T-helper 2 cell (primary cell): ENCODE data around the gene BRD4.

Source experiments
- DNase-seq, 5 experiments: peaks; one replicate each; pipeline versions ENCODE4 v3.0.0 to v3.0.0-alpha.2; 2012 to 2022

Gene BRD4

DNA sequence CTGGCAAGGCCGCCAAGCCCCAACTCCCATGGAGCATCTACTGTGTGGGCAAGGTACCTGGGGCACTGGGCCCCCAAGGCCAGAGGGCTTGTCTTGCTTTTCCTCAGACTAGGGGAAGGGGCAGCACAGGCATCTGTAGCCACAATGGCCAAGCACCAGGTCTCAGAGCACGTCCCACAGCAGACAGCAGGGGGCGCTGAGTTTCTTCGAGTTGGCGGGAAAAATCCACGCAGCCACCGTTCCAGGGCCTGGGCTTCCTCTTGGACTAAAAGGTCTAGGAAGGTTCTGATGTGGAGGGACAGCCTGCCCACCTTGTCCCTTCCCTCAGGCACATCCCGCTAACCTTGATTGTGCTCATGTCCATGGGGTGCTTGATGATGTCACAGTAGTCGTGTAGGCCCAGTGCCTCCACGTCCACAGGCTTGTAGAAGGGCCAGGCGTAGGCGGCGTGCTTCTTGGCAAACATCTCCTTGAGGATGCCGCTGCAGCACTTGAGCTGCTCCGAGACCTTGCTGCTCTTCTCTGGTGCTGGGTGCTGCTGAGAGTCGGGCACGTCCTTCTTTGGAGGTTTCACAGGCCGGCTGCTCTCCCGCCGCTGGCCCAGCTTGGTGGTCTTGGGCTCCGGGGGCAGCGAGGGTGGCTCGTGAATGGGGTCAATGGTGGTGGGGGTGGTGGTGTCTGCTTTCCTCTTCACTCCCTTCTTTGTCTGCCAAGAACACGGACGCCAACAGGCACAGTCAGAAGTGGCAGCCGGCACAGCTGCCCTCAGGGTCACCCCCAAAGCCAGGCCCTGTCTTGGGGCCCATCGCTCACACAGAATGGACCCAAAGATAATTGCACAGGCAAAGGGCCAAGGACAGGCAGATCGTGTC, 68.0 kb downstream of the BRD4 start:
- DNase-seq = peak; percentile 42 to 65 (median 52)

DNA sequence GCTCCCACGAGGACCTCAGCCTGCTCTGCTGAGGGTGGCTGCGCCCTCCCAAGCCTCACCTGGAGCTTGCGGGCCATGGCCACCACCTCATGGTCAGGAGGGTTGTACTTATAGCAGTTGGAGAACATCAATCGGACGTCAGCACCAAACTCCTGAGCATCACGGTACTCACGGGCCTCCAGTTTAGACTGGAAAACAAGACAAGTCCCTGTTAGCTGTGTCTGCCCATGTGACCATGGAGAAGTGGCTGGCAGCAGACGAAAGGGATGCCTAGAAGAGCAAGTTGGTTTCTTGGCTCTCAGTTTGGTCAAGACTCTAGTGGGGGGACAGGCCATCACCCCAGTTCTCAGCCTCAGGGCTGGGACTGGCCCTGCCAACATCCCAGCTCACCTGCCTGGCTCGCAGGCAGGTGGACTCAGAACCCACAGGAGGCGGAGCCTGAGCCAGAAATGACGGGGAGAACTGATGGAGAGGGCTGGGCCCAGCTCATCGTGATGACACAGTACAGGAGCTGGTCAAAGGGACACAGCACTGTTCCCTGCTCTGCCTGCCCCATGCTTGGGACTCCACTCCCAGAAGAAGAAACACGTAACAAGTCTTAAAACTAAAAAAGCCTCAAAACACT, 68.9 kb downstream of the BRD4 start:
- DNase-seq = no peak

DNA sequence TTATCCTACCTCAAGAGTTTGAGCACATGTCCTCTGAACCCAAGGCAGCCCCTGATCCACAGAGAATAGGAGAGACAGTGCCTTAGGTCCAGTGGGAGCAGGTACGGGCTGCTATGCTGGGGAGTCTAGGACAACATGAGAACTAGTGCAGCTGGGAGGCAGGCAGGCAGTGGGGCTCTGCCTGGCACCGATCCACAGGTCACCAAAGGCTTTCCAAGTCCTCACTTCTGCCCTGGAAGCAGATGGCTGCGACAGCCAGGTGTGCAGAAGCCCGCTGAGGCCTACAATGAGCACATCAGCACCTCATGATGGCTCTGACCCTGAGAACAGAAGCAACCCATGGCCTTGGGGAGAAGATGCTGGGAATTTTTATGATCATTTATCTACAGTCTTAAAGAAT, 70.3 kb downstream of the BRD4 start:
- DNase-seq = no peak

DNA sequence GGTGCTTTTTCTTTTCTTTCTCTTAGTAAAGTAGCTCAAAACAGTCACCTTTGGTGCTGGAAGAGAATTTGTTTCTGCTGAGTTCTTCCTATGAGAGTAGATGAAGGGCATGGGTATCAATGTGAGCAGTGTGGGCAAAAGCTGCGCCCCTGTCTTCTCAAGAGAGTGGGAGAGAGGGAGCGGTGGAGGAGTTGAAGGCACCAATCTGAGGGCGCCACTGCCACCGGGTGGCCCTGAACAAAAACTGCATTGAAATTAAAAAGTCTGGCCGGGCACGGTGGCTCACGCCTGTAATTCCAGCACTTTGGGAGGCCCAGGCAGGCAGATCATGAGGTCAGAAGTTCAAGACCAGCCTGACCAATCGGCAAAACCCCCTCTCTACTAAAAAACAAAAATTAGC, 71.4 kb downstream of the BRD4 start:
- DNase-seq = no peak

DNA sequence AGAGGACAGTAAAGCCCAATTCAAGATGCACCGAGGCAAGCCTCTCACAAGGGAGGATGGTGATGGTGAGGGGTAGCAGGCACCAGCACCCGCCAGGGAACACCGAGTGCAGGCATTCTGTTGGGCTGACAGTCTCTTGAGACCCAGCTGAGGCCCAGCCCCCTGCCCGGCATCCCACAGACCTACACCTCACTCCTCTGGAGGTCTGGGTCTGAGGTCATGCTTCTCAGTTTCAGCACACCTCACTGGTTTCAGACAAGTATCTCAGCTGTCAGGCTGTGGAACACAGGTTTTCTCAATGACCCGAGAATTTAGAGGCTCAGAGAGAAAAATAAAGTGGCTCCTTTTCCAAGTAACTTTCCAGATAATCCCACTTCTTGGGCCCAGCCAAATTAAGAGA, 72.4 kb downstream of the BRD4 start:
- DNase-seq = no peak

DNA sequence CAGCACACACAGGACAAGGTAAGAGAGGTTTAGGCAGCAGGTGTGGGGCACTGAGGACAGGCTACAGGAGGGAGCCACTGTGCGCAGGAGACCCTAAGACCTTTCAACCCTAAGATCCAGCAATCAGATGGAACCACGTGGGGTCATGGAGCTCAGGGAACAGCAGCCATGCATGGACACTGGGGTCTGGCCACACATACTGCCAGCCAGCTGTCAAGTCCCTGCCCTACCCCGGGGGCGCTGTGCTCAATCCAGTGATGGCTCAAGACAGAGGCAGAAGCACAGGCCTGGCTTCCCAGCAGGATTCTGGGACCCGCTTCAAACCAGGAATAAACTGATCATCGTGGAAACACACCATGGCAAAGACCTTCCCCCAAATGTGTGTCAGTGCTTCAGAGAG, 74.6 kb downstream of the BRD4 start:
- DNase-seq = no peak

DNA sequence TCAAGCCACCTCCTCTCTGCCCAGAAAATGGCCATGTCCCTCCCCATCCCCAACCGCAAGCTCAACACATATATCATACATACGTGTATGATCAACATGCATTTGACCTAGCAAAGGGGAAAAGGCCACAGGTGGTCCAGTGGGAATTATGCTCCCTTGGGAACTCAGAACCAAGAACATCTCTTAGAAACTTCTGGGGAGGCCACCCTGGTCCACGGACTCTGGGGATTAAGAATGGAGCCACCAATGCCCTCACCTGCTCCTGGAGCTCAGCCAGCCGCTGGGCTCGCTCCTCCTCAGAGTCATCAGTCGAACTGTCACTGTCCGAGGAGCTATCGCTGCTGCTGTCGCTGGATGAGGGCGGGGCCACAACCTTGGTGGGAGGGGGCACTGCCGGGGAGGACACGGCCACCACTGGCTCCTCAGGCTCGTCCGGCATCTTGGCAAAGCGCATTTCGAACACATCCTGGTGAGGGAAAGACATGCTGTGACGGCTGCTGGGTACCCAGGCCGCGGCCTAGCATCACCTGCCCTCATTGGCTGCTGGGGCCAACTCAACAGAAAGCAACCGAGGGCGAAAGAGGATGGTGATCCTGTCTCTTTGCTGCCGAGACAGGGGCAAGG, 75.5 kb downstream of the BRD4 start:
- DNase-seq = no peak

DNA sequence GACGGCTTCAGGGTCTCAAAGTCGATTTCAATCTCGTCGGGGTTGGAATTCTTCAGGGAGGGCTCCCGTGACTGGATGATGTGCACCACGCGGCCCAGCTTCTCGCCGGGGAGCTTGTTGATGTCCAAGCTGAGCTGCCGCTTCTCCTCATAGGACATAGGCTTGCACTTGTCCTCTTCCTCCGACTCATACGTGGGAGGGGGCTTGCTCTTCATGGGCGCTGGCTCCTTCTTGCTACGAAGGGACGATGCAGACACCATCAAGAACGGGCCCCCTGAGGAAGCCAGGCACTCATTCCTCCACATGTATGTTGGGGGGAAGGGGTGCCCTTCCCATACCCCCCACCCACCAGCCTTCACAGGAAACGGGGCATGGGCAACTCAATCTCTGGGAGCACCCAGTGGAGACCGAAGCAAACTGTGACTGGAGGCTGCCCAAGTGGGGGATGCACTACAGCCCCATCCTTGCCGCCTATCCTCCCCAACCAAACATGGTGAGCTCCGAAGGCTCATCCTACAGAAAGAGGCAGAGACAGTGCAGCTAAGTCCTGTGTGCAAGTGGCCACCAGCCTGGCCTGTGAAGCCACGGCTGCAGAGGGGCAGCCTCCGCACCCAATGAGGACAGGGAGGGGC, 76.9 kb downstream of the BRD4 start:
- no peak for DNase-seq

DNA sequence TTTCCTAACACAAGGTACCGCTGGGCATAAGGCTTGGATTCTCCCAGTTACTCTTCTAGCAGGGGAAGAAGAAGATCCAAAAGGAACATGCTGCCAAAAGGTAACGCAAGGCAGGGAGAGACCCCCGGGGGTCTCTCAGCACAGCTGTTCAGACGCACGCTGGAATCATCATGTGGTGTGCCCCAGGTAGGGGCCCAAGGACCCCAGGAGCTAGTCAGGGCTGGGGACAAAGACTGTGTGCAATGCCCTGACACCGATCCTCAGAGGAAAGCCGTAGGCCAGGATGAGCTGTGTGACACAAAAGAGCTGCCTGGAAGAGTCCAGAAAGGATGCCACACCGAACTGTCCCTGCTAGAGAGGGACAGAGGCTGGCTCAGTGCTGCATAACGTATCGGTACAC, 77.8 kb downstream of the BRD4 start:
- DNase-seq = no peak

DNA sequence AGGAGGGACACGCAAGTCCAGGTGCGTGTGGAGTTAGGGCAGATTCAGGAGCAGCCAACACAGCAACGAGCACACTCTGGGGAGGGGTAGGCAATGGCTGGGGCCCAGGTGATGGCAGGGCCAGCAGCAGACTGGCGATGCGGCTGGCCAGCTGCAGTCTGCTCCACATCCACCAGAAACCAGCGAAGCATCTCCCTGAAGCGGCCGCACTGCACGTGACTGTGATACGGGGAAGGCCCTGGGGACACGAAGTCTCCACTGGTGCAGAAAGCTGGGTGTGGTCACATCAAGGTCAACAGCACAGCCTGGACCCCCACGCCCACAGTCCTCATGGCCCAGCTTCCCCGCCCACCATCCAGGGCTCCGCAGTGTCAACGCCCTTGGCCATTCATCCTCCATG, 78.8 kb downstream of the BRD4 start:
- DNase-seq = no peak

DNA sequence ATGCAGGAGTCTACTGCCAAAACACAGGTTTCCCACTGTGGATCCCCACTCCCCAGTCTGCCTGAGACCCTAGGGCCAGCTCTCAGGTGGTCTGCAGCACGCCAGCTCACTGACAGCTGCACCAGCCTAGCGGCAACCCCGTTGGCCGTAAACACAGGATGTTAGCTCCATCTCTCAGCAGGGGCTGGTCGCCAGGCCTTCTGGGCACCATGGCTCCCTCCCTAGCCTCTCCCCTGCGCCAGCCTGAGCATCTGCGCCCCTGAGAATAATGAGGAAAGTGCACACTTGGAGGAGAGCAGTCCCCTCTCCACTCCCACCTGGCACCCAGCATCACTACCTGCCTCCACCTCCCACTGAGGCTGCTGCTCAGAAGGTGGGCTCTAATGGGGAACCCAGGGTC, 79.3 kb downstream of the BRD4 start:
- DNase-seq = no peak

DNA sequence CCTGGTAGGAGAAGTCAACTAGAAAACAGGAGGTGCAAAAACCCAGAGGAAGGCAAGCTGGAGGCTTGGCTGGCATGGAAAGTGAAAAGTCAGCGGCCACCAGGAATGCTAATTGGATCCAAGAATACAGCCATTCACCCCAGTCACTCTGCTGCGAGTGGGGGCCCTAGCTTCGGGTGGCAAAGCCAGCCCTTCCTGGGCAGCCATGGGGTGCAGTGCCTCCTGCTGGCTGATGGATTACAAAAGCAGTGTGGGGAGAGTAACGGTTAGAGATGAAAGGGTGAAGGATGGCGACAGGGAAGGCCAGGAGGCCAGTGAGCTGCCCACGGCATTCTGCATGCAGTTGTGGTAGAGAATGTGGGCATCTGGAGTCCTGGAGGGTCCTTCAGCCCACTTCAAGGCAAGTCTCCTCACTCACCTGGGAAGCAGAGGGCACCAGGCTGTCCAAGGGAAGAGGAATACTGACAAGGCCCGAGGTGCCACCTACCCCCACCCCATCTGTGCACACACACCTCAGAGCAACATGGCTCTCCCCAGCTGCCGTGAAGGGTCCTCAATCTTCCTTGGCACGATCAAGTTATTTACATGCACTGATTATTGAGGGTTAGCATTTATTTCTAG, 79.8 kb downstream of the BRD4 start:
- DNase-seq = no peak

DNA sequence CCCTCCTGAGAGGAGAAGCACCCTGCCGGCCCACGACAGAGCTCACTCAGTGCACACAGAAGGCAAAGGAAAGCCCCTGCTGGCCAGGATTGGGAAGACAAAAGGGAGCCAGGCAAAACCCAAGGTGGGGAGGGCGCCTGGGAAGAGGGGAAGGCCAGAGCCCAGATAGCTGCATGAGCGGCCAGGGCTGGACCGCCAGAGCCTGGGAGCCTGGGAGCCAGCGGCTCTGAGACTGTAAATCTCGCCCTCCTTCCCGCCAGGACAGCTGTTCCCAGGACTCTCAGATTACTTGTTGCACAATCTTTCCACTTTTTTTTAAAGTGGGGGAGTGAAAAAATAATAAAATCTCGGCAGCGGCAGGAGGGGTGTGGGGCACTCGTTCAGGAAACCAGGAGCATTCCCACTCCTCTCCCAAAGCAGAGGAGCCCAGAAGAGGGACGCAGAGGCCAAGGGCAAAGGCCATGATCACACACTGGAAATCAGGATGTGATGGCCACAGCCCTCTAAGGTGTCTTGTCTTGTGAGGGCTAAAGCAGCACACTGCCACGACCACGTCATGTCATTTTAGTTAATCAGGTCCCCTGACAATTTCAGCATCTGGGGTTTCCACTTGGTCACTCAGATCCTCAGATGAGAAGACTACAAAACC, 80.5 kb downstream of the BRD4 start:
- DNase-seq = no peak

DNA sequence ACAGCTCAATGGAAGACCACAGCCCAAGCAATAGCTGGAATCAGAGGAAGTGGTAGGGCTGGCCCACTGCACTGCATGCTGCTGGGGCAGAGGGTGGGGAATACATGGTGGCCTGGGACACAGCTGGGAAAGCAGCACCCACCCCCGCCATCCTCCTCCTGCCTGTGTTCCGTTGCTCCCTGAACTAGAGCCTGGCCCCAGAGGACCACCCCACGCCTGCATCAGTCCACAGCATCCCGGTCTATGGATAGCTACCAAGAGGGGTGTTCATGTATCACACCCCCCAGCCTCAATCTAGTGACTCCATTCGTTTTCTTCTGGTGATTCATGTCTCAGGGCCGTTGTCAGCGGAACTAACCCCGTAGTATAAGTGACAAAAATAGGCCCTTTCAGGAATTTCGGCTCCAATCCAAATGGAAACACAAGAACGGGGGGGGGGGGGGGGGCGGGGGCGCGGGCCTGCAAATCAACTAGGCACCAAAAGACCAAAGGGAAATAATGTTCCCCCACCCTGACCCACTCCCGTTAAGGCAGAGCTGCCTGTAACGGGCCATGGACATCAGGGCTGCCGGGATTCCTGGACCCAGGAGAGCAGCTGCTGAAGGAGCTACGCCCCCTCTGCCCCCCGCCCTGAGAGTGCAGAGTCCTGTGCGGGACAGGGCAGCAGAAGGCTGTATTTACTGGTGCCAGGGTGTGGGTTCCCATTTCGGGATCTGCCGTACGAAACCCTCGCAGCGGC, 81.2 kb downstream of the BRD4 start:
- DNase-seq = no peak

DNA sequence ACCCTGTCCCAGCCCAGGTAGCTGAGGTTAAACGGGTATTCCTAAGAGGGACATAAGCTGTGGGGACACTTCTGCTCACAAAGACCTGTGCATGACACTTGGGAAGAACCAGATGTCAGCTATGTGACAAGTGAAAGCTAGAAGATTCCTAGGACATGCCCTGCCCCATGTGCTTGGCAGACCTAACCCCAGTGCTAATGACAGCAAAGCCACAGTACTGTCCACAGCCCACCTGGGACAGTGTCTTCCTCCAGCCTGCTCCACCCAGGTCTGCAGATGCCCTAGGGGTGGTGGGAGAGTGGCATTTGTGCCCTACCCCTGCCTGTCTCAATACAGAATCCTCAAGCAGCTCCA, 81.7 kb downstream of the BRD4 start:
- no peak for DNase-seq

DNA sequence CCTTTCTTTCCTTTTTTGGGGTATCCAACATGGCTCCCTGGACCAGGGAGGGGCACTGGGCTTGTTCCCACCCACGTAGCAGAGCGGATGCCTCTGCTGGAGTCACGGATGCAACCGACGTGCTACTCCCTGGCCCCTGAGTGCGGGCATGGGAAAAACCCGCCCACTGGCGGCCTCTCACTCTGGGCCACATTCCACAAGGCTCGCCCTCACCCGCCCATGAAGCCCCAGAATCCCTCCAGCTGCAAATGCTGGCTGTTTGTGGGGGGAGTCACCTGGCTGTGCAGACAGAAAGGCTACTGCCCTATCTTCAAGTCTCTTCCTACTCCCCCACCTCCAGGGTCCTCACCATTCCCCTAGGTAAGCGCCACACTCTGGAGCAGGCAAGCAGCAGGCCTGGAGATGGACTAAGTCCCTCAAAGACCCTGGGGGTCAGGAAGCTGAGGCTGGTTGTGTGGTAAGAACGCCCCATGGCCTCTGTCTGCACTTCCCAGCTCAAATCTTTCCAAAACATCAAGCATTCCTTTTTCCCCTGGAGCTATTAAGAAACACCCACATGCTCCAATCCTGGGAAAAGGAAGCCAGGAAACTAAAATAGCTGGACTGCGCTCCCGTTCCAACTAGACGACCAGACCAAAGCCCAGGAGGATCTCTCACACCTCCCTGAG, 82.2 kb downstream of the BRD4 start:
- no peak for DNase-seq

DNA sequence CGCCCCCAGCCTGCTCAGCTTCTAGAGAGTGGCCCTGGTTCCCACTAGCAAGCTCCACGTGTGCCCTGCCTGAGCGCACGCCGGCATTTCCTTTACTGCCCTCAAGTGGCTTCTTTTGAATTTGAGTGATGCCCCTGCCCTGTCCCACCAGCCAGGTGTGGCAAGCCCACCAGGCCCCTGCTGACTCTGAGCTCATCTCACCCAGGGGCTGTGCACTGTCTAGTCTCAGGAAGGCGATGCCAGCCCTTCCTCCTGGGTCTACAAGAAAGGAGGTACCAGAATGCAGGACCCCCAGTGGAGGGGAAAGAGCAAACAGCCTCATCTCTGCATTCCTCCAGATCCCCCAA, 82.8 kb downstream of the BRD4 start:
- no peak for DNase-seq

DNA sequence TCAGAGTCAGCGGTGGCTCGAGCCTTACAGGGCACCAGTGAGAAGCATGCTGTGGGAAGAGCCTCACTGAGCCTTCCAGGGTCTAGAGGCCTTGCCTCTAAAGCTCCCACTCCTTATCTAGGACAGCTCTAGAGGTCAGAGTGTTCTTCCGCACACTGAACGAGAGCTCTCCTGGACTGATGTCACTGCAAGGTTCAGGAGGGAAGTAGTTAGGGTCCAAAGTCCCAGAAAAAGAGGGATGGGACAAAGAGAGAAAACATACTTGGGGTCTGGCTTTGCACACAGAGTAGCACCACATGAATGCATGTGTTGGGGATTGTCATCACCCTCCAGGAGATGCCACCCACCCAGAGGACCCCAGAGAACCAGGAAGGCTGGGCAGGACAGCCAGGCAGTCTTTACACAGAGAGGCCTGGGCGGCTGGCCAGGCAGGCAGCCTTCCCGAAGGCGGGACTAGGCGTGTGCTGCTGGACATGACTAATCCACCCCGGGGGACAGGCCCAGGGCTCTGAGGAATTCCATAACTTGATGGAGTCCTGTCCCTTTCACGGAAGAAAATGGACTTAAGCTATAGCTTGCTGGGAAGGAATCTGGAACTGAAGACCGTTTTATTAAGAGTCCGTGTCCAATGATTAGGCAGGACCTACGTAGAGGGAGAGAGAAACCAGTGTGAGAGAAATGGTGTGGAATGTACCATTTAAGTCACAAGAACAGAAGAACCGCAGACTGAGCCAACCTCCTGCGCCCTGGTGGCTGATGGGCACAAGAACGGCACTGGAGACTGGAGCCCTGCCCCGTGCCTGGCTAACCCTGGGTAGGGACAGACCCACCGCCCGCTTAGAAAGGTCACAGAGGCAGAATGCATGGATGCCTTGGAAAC, 83.5 kb downstream of the BRD4 start:
- no peak for DNase-seq

DNA sequence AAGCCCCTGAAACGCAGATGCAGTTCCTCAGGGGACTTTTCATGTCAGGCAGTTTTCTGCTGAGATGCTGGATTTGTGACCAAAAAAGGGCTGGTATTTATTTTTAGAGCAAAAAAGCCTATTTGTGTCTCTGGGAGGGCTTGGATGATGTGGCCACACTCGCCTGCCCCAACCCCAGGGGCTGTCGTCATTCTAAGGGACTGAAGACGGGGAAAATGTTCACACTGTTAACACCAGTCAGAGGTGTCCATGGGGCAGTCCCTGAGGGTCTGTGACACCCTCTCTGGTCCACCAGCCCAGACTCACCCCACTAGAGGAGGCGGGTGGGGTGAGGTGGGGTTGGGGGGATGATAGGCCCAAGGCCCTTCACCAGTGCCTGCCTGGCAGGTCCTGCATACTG, 84.2 kb downstream of the BRD4 start:
- no peak for DNase-seq
